K562 (cell line): ENCODE measurements around the gene VIPR2. TPM values are rescaled to one million over a fixed set of nuclear protein-coding genes. Genes with fewer than 3 reads are reported as not detected.

Experiments
- ARID3B ChIP-seq: fragments of 250-450 bp; sonication (Bioruptor Pico); IDR thresholded peaks from 2 replicates; pipeline ENCODE4 v1.4.0; 2020; ENCODE audit warnings: borderline replicate concordance
- CREB3L1 ChIP-seq: fragments of 450-650 bp; IDR thresholded peaks from 2 replicates; pipeline ENCODE4 v1.6.1; 2014; ENCODE audit warnings: low read depth, mild to moderate bottlenecking, moderate library complexity, borderline replicate concordance
- NFATC3 ChIP-seq: fragments of 450-650 bp; IDR thresholded peaks from 2 replicates; pipeline ENCODE4 v1.6.1; 2017; ENCODE audit warnings: mild to moderate bottlenecking
- NR3C1 ChIP-seq: sonication (generic); formaldehyde crosslinking; IDR thresholded peaks from 2 replicates; pipeline ENCODE4 v1.8.1; 2022; ENCODE audit warnings: missing genetic modification reagents
- YBX1 ChIP-seq: fragments of 450-650 bp; IDR thresholded peaks from 2 replicates; pipeline ENCODE4 v1.7.1; 2016; ENCODE audit warnings: mild to moderate bottlenecking
- ZNF407 ChIP-seq: fragments of 450-650 bp; IDR thresholded peaks from 2 replicates; pipeline ENCODE4 v1.6.1; 2016; ENCODE audit warnings: low read depth
- polyA plus RNA-seq, 8 experiments: library from polyadenylated mRNA; depleted of rRNA in 4 of 8; stranded (reverse) in 5 of 8; unstranded in 3 of 8; fragments of >200 nt; fragmentation: Nextera tagmentation in 2 of 8; fragmentation: Illumina TruSeq in 1 of 8; extraction: Ambion mirVana in 2 of 8; extraction: Trizol in 1 of 8; gene quantifications; 2 replicates each; pipeline versions ENCODE4 v1.2.1 to v1.2.3, GENCODE V29; 2011 to 2014; ENCODE audit warnings: inconsistent platforms in 1 of 8, missing spikeins in 1 of 8
- total RNA-seq, 7 experiments: library from RNA; depleted of rRNA in 6 of 7; stranded (reverse); fragments of >200 nt in 6 of 7; fragmentation: Illumina TruSeq in 2 of 7; extraction: Trizol in 2 of 7; gene quantifications; 2 replicates each; pipeline versions ENCODE4 v1.2.1 to v1.2.3, GENCODE V29; 2011 to 2021; ENCODE audit warnings: low replicate concordance in 1 of 7

VIPR2 gene
- total and polyA plus RNA-seq, 9 of the 15 experiments (the other 6 are each of a cell fraction or from before 2014, with no cell fraction given), result 0.04 TPM; not detected in 8

- TF ChIP-seq ZNF407, result no peak
- TF ChIP-seq ARID3B (CRISPR knock-in tag), result no peak
- TF ChIP-seq NFATC3, result no peak
- no peak for TF ChIP-seq YBX1
- TF ChIP-seq NR3C1 (CRISPR knock-in tag), result no peak
- TF ChIP-seq CREB3L1, result no peak
Observed at GRCh38 chr7:159020987-159021386, 123.7 kb downstream of the VIPR2 start (continued).
